ENCODE measurements around the gene RABEPK. TPM values are rescaled to one million over a fixed set of nuclear protein-coding genes. Genes with fewer than 3 reads are reported as not detected.
A peak's percentile ranks its signal among the peaks of the same experiment; 100 is the strongest.

Gene RABEPK
- 10 to 100 TPM; 12.5 to 23.0 (median 15.0) TPM for total RNA-seq

GRCh38 chr9:125200216-125201047, at the start of gene RABEPK:
Gene RABEPK (plus strand): TSS chr9:125200542. CDS start chr9:125203014, 2,472 bp downstream.
- peak within 1 kb of the TSS; percentile 48 to 84 (median 74) for H3K4me3 ChIP-seq
- peaks cover 0 to 30% (median 0%) of the 10 kb centered on the region in 3 donors for H3K36me3 ChIP-seq
- peaks cover 0 to 27% (median 8%) of the 10 kb centered on the region in 3 donors for H3K4me1 ChIP-seq
- peak; percentile 51 for DNase-seq
- intact Hi-C loops (cut with DNase I): no loop called here
- no peaks in the 10 kb centered on the region for H3K27me3 ChIP-seq
- H3K27ac ChIP-seq: peak within 1 kb of the TSS; percentile 90 to 99 (median 95)
- 1 to 3% methylated on average over 16 of the region's 51 CpGs for WGBS, 2 donors
- H3K9me3 ChIP-seq: no peaks in the 10 kb centered on the region
- no peak for TF ChIP-seq CTCF (IDR thresholded peaks at IDR 0.05)
- peak in 2 of 4 donors; percentile 71 to 79 for TF ChIP-seq POLR2A (IDR thresholded peaks at IDR 0.05)

- intact Hi-C loops (cut with DNase I): no loop called here
- Histone ChIP-seq H3K27ac (no peak overlapping the region), H3K4me3 (no peak overlapping the region), H3K27me3 (no peaks in the 10 kb centered on the region), H3K4me1 (no peaks in the 10 kb centered on the region), H3K36me3 (peaks cover 7 to 85% (median 32%) of the 10 kb centered on the region in 3 donors), H3K9me3 (no peaks in the 10 kb centered on the region)
- TF ChIP-seq POLR2A (IDR thresholded peaks at IDR 0.05): no peak
- no peak for TF ChIP-seq CTCF (IDR thresholded peaks at IDR 0.05)
- DNase-seq: no peak
- 79 to 92% methylated on average over 1 to 2 of the region's 2 CpGs for WGBS, 2 donors
These were observed 48.6 kb upstream of the RABEPK start for GRCh38 chr9:125151730-125152129.

GRCh38 chr9:125153712-125154367, 46.5 kb upstream of the RABEPK start:
- TF ChIP-seq POLR2A (IDR thresholded peaks at IDR 0.05) (no peak), CTCF (IDR thresholded peaks at IDR 0.05) (no peak)
- no peak for DNase-seq
- Histone ChIP-seq H3K36me3 (peaks cover 7 to 91% (median 32%) of the 10 kb centered on the region in 3 donors), H3K4me3 (no peak overlapping the region), H3K4me1 (no peaks in the 10 kb centered on the region), H3K27ac (no peak overlapping the region), H3K9me3 (no peaks in the 10 kb centered on the region), H3K27me3 (no peaks in the 10 kb centered on the region)
- intact Hi-C loops (cut with DNase I): no loop called here
- 76 to 78% methylated on average over 4 of the region's 4 CpGs for WGBS, 2 donors

GRCh38 chr9:125156551-125156950, 43.8 kb upstream of the RABEPK start:
- no peaks in the 10 kb centered on the region for H3K9me3 ChIP-seq
- no peaks in the 10 kb centered on the region for H3K27me3 ChIP-seq
- TF ChIP-seq POLR2A (IDR thresholded peaks at IDR 0.05) (no peak), CTCF (IDR thresholded peaks at IDR 0.05) (no peak)
- WGBS, 2 donors: 83 to 94% methylated on average over 2 of the region's 2 CpGs
- no peak overlapping the region for H3K4me3 ChIP-seq
- H3K4me1 ChIP-seq: peaks cover 0 to 14% (median 0%) of the 10 kb centered on the region in 3 donors
- no peak for DNase-seq
- H3K27ac ChIP-seq: no peak overlapping the region
- intact Hi-C loops (cut with DNase I): no loop called here
- peaks cover 7 to 78% (median 16%) of the 10 kb centered on the region in 3 donors for H3K36me3 ChIP-seq

GRCh38 chr9:125160750-125161149, 39.6 kb upstream of the RABEPK start:
- TF ChIP-seq CTCF (IDR thresholded peaks at IDR 0.05): no peak
- no peak for TF ChIP-seq POLR2A (IDR thresholded peaks at IDR 0.05)
- Histone ChIP-seq H3K4me3 (no peak overlapping the region), H3K27ac (peak overlapping the region in 2 of 4 donors; percentile 25 to 59), H3K9me3 (no peaks in the 10 kb centered on the region), H3K4me1 (peaks cover 0 to 16% (median 0%) of the 10 kb centered on the region in 3 donors), H3K36me3 (peaks cover 0 to 53% (median 0%) of the 10 kb centered on the region in 3 donors), H3K27me3 (no peaks in the 10 kb centered on the region)
- DNase-seq: no peak
- intact Hi-C loops (cut with DNase I): no loop called here
